Sigmoid colon (tissue), 7 donors: Measurements from ENCODE around the gene MAP3K6. TPM values are rescaled to one million over a fixed set of nuclear protein-coding genes. Genes with fewer than 3 reads are reported as not detected.

Experiments
- DNase-seq: peaks from one replicate; pipeline ENCODE4 v3.0.0-alpha.2; 2019
- H3K27ac ChIP-seq, 4 donors: fragments of 200-600 bp; sonication (generic); one replicate each; pipeline ENCODE4 v1.5.1; 2016 to 2019; ENCODE audit warnings: mild to moderate bottlenecking in 1 of 4
- H3K27me3 ChIP-seq, 3 donors: fragments of 200-600 bp; sonication (generic); one replicate each; pipeline ENCODE4 v1.5.1; 2019; ENCODE audit warnings: mild to moderate bottlenecking in 1 of 3
- H3K36me3 ChIP-seq, 4 donors: fragments of 200-600 bp; sonication (generic); one replicate each; pipeline ENCODE4 v1.5.1; 2016 to 2019
- H3K4me1 ChIP-seq, 4 donors: fragments of 200-600 bp; sonication (generic); one replicate each; pipeline ENCODE4 v1.5.1; 2017 to 2019
- H3K4me3 ChIP-seq, 4 donors: fragments of 200-600 bp; sonication (generic); one replicate each; pipeline ENCODE4 v1.5.1; 2017 to 2019; ENCODE audit warnings: mild to moderate bottlenecking in 2 of 4, moderate library complexity in 1 of 4
- H3K9me3 ChIP-seq, 4 donors: fragments of 200-600 bp in 3 of 4; sonication (generic) in 3 of 4; one replicate each; pipeline versions ENCODE4 v1.5.1 to v1.6.1; 2013 to 2019
- EP300 ChIP-seq, 4 donors: sonication (generic); formaldehyde crosslinking; IDR thresholded peaks; one replicate each; pipeline ENCODE4 v1.6.1; 2017; ENCODE audit warnings: antibody characterized with exemption in 4 of 4
- POLR2A ChIP-seq, 2 donors: fragments of 450-650 bp; IDR thresholded peaks; one replicate each; pipeline ENCODE4 v1.6.1; 2016; ENCODE audit warnings: antibody characterized with exemption in 2 of 2, mild to moderate bottlenecking in 2 of 2, moderate library complexity in 2 of 2
- POLR2AphosphoS5 ChIP-seq, 4 donors: sonication (generic); formaldehyde crosslinking; IDR thresholded peaks; one replicate each; pipeline ENCODE4 v1.6.1; 2017; ENCODE audit warnings: antibody characterized with exemption in 4 of 4
- WGBS, 2 donors: extraction: QIAGEN DNeasy Blood & Tissue Kit; methylation state at CpG; one replicate each; pipeline ENCODE4 v1.1.7; 2013; 5-methylcytosine and 5-hydroxymethylcytosine counted together
- intact Hi-C: fragments of 100-400 bp; cut with DNase I; formaldehyde crosslinking; loops from one replicate; pipeline ENCODE4 v1.15.1; 2023
- polyA plus RNA-seq, 3 donors: library from polyadenylated mRNA; stranded (reverse); fragments of 200-250 nt; gene quantifications; one replicate each; pipeline ENCODE4 v1.2.3, GENCODE V29; 2013
- total RNA-seq, 4 donors: library from RNA; depleted of rRNA; stranded (reverse); fragments of >200 nt; gene quantifications; one replicate each; pipeline ENCODE4 v1.1.0, GENCODE V29; 2016
- TF ChIP-seq, protein P1 (sequence below), 4 experiments: fragments of 450-650 bp in 3 of 4; fragments of 200-600 bp in 1 of 4; IDR thresholded peaks; one replicate each; pipeline ENCODE4 v1.5.1; 2016 to 2019; ENCODE audit warnings: antibody characterized with exemption in 4 of 4, mild to moderate bottlenecking in 3 of 4, moderate library complexity in 2 of 4
- donor health status: healthy with polysubstance abuse.
- donor health status: Bipolar disorder and iron deficiency.
- donor health status: healthy.

The MAP3K6 gene
- total and polyA plus RNA-seq, 7 donors: 3.7 to 50.4 (median 21.2) TPM

GRCh38 chr1:27318596-27318995, 48.2 kb downstream of the MAP3K6 start:
- no peak for DNase-seq
- TF ChIP-seq, protein P1, sequence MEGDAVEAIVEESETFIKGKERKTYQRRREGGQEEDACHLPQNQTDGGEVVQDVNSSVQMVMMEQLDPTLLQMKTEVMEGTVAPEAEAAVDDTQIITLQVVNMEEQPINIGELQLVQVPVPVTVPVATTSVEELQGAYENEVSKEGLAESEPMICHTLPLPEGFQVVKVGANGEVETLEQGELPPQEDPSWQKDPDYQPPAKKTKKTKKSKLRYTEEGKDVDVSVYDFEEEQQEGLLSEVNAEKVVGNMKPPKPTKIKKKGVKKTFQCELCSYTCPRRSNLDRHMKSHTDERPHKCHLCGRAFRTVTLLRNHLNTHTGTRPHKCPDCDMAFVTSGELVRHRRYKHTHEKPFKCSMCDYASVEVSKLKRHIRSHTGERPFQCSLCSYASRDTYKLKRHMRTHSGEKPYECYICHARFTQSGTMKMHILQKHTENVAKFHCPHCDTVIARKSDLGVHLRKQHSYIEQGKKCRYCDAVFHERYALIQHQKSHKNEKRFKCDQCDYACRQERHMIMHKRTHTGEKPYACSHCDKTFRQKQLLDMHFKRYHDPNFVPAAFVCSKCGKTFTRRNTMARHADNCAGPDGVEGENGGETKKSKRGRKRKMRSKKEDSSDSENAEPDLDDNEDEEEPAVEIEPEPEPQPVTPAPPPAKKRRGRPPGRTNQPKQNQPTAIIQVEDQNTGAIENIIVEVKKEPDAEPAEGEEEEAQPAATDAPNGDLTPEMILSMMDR (IDR thresholded peaks at IDR 0.05): no peak
- TF ChIP-seq POLR2A (IDR thresholded peaks at IDR 0.05) (no peak), POLR2AphosphoS5 (IDR thresholded peaks at IDR 0.05) (no peak), EP300 (IDR thresholded peaks at IDR 0.05) (no peak)
- intact Hi-C loops: no loop called here
- peaks cover 0 to 18% (median 12%) of the 10 kb centered on the region in 4 donors for H3K4me1 ChIP-seq
- H3K4me3 ChIP-seq: no peak overlapping the region
- no peak overlapping the region for H3K27ac ChIP-seq
- no peaks in the 10 kb centered on the region for H3K36me3 ChIP-seq
- H3K9me3 ChIP-seq: no peaks in the 10 kb centered on the region
- WGBS, 2 donors: 78 to 81% methylated on average over 1 of the region's 1 CpG
- H3K27me3 ChIP-seq: no peaks in the 10 kb centered on the region

DNA sequence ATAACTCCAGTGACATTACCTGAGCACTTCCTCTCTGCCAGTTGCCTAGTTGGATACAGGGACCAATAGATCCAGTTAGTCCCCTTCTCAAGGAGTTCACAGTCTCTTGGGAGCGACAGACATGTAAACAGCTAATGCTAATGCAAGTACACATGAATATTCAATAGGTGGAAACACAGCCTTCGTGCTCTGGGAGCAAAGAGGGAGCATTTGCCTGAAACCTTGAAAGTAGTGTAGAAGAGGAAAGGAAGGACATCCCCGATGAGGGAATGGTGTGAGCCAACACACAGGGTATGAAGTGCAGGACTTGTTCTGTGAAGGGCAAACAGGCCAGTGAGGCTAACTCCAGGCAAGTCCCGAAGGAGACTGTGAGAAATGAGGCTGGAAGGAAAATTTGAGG, 48.6 kb downstream of the MAP3K6 start:
- TF ChIP-seq, protein P1 (IDR thresholded peaks at IDR 0.05): no peak
- no peak for TF ChIP-seq POLR2A (IDR thresholded peaks at IDR 0.05)
- TF ChIP-seq EP300 (IDR thresholded peaks at IDR 0.05): no peak
- TF ChIP-seq POLR2AphosphoS5 (IDR thresholded peaks at IDR 0.05): no peak
- Histone ChIP-seq H3K9me3 (no peaks in the 10 kb centered on the region), H3K27me3 (no peaks in the 10 kb centered on the region), H3K36me3 (no peaks in the 10 kb centered on the region), H3K4me1 (peaks cover 0 to 14% (median 7%) of the 10 kb centered on the region in 4 donors), H3K4me3 (no peak overlapping the region), H3K27ac (no peak overlapping the region)
- intact Hi-C loops: no loop called here
- DNase-seq: no peak
- WGBS, 2 donors: 30 to 44% methylated on average over 4 of the region's 4 CpGs

DNA sequence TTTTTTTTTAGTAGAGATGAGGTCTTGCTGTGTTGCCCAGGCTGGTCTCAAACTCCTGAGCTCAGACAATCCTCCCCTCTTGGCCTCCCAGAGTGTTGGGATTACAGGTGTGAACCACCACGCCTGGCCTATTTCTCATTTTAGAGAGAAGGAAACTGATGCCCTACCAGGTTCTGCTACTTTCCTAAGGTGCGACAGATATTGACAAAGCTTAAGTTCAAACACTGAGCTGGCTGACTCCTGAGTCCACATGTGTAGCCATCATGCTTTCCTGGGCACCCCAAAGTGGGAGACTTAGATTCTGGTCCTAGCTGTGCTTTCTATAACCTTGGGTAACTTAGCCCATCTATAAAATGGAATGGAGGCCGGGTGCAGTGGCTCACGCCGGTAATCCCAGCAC, 49.9 kb downstream of the MAP3K6 start:
- H3K9me3 ChIP-seq: no peaks in the 10 kb centered on the region
- peaks cover 0 to 7% (median 3%) of the 10 kb centered on the region in 4 donors for H3K4me1 ChIP-seq
- no peak for TF ChIP-seq POLR2AphosphoS5 (IDR thresholded peaks at IDR 0.05)
- TF ChIP-seq POLR2A (IDR thresholded peaks at IDR 0.05): no peak
- TF ChIP-seq, protein P1 (IDR thresholded peaks at IDR 0.05): no peak
- TF ChIP-seq EP300 (IDR thresholded peaks at IDR 0.05): no peak
- H3K27ac ChIP-seq: no peak overlapping the region
- H3K36me3 ChIP-seq: no peaks in the 10 kb centered on the region
- intact Hi-C loops: no loop called here
- DNase-seq: no peak
- H3K27me3 ChIP-seq: no peaks in the 10 kb centered on the region
- no peak overlapping the region for H3K4me3 ChIP-seq
- 48 to 84% methylated on average over 5 of the region's 5 CpGs for WGBS, 2 donors

DNA sequence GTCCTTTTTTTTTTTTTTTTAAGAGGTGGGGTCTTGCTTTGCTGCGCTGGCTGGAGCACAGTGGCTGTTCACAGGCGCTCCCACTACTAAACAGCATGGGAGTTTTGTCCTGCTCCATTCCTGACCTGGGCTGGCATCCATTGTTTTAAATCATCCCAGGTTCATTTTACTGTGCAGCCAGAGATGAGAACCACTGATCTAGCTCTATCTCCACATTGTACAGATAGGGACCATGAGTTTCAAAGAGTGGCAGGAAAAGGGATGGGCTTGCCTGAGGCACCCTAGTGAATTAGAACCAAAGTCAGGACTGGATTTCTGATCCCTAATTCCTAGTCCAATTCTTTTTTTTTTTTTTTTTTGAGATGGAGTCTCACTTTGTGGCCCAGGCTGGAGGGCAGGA, 52.0 kb downstream of the MAP3K6 start:
- peaks cover 0 to 3% (median 0%) of the 10 kb centered on the region in 4 donors for H3K36me3 ChIP-seq
- no peak for TF ChIP-seq EP300 (IDR thresholded peaks at IDR 0.05)
- TF ChIP-seq POLR2AphosphoS5 (IDR thresholded peaks at IDR 0.05): no peak
- TF ChIP-seq POLR2A (IDR thresholded peaks at IDR 0.05): no peak
- TF ChIP-seq, protein P1 (IDR thresholded peaks at IDR 0.05): no peak
- H3K4me1 ChIP-seq: no peaks in the 10 kb centered on the region
- H3K9me3 ChIP-seq: no peaks in the 10 kb centered on the region
- WGBS, 2 donors: 26 to 56% methylated on average over 2 of the region's 2 CpGs
- H3K27ac ChIP-seq: no peak overlapping the region
- H3K4me3 ChIP-seq: no peak overlapping the region
- DNase-seq: no peak
- no peaks in the 10 kb centered on the region for H3K27me3 ChIP-seq
- intact Hi-C loops: no loop called here

- intact Hi-C loops: no loop called here
- TF ChIP-seq, protein P1 (IDR thresholded peaks at IDR 0.05): no peak
- no peak for TF ChIP-seq POLR2AphosphoS5 (IDR thresholded peaks at IDR 0.05)
- TF ChIP-seq EP300 (IDR thresholded peaks at IDR 0.05): no peak
- TF ChIP-seq POLR2A (IDR thresholded peaks at IDR 0.05): no peak
- Histone ChIP-seq H3K27me3 (no peaks in the 10 kb centered on the region), H3K36me3 (peaks cover 0 to 3% (median 0%) of the 10 kb centered on the region in 4 donors), H3K9me3 (no peaks in the 10 kb centered on the region), H3K27ac (no peak overlapping the region), H3K4me1 (no peaks in the 10 kb centered on the region), H3K4me3 (no peak overlapping the region)
- 50 to 75% methylated on average over 3 of the region's 3 CpGs for WGBS, 2 donors
- no peak for DNase-seq
Measured at GRCh38 chr1:27314169-27314568, 52.6 kb downstream of the MAP3K6 start.
